Ascending aorta (tissue), 2 donors: ENCODE results near the gene INO80E. TPM values are rescaled to one million over a fixed set of nuclear protein-coding genes. Genes with fewer than 3 reads are reported as not detected.
A peak's percentile ranks its signal among the peaks of the same experiment; 100 is the strongest.
"Not testable (repeated sequence)": the region's sequence is repeated elsewhere in the genome, so short reads cannot be mapped to it uniquely, and the experiment has no call there.

Experiments
- DNase-seq, 2 donors: peaks; one replicate each; pipeline ENCODE4 v3.0.0-alpha.2; 2019; ENCODE audit warnings: low spot score in 2 of 2
- H3K27ac ChIP-seq, 2 donors: fragments of 200-600 bp; sonication (generic); one replicate each; pipeline ENCODE4 v1.5.1; 2016 to 2017; ENCODE audit warnings: mild to moderate bottlenecking in 1 of 2
- H3K27me3 ChIP-seq: fragments of 200-600 bp; sonication (generic); one replicate; pipeline ENCODE4 v1.5.1; 2017
- H3K36me3 ChIP-seq, 2 donors: fragments of 200-600 bp; sonication (generic); one replicate each; pipeline ENCODE4 v1.5.1; 2016
- H3K4me1 ChIP-seq, 2 donors: fragments of 200-600 bp; sonication (generic); one replicate each; pipeline ENCODE4 v1.5.1; 2016 to 2017; ENCODE audit warnings: mild to moderate bottlenecking in 1 of 2
- H3K4me3 ChIP-seq, 2 donors: fragments of 200-600 bp; sonication (generic); one replicate each; pipeline ENCODE4 v1.5.1; 2016 to 2017; ENCODE audit warnings: mild to moderate bottlenecking in 1 of 2
- H3K9me3 ChIP-seq, 2 donors: fragments of 200-600 bp; sonication (generic); one replicate each; pipeline ENCODE4 v1.5.1; 2016
- intact Hi-C: fragments of 100-400 bp; cut with DNase I; formaldehyde crosslinking; loops from one replicate; pipeline ENCODE4 v1.15.1; 2023
- total RNA-seq: library from RNA; depleted of rRNA; stranded (reverse); fragments of >200 nt; gene quantifications from one replicate; pipeline ENCODE4 v1.1.0, GENCODE V29; 2016
- TF ChIP-seq, protein P1 (sequence below), 3 experiments: fragments of 200-600 bp in 2 of 3; fragments of 450-650 bp in 1 of 3; sonication (generic) in 2 of 3; IDR thresholded peaks; one replicate each; pipeline ENCODE4 v1.5.1; 2016 to 2019; ENCODE audit warnings: antibody characterized with exemption in 3 of 3, mild to moderate bottlenecking in 1 of 3, moderate library complexity in 1 of 3

INO80E gene
- total RNA-seq, 1 donor from 2014 or later = 44.1 TPM

DNA sequence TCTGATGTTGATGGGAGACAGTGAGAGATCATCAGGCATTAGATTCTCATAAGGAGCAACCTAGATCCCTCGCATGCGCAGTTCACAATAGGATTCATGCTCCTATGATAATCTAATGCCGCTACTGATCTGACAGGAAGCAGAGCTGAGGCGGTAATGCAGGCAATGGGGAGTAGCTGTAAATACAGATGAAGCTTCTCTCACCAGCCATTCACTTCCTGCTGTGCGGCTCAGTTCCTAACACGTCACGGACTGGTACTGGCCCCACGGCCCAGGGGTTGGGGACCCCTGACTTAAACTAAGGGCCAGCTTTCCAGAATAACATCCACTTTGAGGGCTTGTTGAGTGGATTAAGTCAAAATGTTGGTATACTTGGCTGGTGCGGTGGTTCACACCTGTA lies 36.7 kb upstream of the INO80E start:
- no peak overlapping the region for H3K27ac ChIP-seq
- H3K4me3 ChIP-seq = no peak overlapping the region
- no peaks in the 10 kb centered on the region for H3K9me3 ChIP-seq
- TF ChIP-seq, protein P1, sequence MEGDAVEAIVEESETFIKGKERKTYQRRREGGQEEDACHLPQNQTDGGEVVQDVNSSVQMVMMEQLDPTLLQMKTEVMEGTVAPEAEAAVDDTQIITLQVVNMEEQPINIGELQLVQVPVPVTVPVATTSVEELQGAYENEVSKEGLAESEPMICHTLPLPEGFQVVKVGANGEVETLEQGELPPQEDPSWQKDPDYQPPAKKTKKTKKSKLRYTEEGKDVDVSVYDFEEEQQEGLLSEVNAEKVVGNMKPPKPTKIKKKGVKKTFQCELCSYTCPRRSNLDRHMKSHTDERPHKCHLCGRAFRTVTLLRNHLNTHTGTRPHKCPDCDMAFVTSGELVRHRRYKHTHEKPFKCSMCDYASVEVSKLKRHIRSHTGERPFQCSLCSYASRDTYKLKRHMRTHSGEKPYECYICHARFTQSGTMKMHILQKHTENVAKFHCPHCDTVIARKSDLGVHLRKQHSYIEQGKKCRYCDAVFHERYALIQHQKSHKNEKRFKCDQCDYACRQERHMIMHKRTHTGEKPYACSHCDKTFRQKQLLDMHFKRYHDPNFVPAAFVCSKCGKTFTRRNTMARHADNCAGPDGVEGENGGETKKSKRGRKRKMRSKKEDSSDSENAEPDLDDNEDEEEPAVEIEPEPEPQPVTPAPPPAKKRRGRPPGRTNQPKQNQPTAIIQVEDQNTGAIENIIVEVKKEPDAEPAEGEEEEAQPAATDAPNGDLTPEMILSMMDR (IDR thresholded peaks at IDR 0.05) = no peak
- no peak for DNase-seq
- no peaks in the 10 kb centered on the region for H3K36me3 ChIP-seq
- peaks cover 0 to 5% of the 10 kb centered on the region in 2 donors for H3K4me1 ChIP-seq
- intact Hi-C loops = no loop called here
- no peaks in the 10 kb centered on the region for H3K27me3 ChIP-seq

DNA sequence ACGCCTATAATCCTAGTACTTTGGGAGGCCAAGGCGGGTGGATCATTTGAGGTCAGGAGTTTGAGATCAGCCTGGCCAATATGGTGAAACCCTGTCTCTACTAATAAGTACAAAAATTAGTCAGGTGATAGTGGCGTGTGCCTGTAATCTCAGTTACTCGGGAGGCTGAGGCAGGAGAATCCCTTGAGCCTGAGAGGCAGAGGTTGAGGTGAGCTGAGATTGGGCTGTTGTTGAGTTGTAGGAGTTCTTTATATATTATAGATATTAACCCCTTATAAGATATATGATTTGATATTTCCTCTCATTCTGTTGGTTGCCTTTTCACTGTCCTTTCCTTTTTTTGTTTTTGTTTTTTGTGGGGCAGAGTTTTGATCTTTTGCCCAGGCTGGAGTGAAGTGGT lies 36.2 kb upstream of the INO80E start:
- DNase-seq, H3K27me3 ChIP-seq, H3K36me3 ChIP-seq, H3K4me3 ChIP-seq, H3K9me3 ChIP-seq, intact Hi-C loops, H3K4me1 ChIP-seq, H3K27ac ChIP-seq: not testable (repeated sequence)

DNA sequence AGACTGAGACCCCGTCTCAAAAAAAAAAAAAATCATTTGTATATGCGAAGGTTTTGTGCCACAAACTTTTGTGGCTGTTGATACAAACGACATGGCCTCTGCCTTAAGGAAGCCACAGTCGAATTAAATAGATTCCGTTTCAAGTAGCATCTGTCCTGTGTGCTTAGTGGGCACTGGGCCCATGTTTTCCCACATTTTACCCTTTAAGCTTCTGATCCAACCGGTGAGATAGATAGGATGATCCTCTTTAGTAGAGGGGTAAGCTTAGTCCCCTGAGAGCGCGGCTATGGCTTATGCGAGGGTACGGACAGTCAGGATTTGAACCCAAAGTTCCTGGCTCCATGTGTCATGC lies 34.9 kb upstream of the INO80E start:
- peak overlapping the region; percentile 85 to 94 for H3K27ac ChIP-seq
- peaks cover 0 to 5% of the 10 kb centered on the region in 2 donors for H3K4me1 ChIP-seq
- H3K36me3 ChIP-seq = no peaks in the 10 kb centered on the region
- peak overlapping the region; percentile 71 to 75 for H3K4me3 ChIP-seq
- no peak for DNase-seq
- intact Hi-C loops = loop anchor here (1.0 kb wide), 2 partner anchors 12 to 35 kb away; partner anchors contain the start of genes KCTD13 and TAOK2
- TF ChIP-seq, protein P1 (IDR thresholded peaks at IDR 0.05) = no peak
- H3K27me3 ChIP-seq = no peaks in the 10 kb centered on the region
- H3K9me3 ChIP-seq = no peaks in the 10 kb centered on the region

DNA sequence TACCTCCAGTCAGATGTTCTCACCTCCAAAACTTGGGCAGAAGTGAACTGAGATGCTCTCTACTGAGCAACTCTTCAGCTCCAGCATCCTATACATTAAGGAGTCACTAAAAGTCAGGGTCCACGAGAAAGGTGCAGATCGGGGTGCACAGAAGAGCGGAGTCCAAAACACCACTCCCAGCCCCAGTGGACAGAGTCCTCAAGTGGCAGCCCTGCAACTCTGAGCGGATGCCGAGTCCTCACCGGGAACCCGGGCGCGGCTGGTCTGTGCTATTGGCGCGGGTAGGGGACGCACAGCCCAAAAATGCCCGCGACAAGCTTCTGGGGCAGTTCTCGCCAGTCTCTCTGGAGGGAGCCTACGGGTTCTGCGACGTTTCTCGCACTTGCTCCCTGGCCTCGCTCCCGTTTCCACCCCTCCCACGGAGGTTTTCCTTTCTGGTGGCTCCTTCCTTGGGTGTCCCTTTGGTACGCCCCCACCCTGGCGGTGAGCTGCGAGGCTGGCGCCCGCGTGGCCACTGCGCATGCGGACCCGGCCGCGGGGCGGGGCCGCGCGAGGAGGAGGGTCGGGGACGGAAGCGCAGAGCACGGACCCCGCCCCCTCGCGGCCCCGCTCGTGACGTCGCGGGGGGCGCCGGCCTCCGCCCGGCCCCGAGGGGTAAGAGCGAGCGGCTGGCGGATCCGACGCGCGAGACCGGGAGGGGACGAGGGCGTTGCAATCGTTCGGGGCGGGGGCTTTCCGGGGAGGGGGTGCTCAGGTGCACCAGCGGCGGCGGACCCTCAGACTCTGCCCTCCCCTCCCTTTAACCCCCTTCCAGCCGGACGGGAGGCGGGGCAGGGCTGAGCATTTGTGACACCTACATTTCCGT lies 34.3 kb upstream of the INO80E start, which contains the start of gene TMEM219:
TSS of gene TMEM219 (plus strand) at position 601 of the 865 bp plus-strand sequence. CDS start 1,065 bp downstream, outside the sequence.
- H3K9me3 ChIP-seq = no peaks in the 10 kb centered on the region
- DNase-seq = peak; percentile 73 to 97
- H3K4me1 ChIP-seq = peaks cover 0 to 5% of the 10 kb centered on the region in 2 donors
- H3K36me3 ChIP-seq = no peaks in the 10 kb centered on the region
- peak within 1 kb of the TSS; percentile 71 to 75 for H3K4me3 ChIP-seq
- TF ChIP-seq, protein P1 (IDR thresholded peaks at IDR 0.05) = peak; percentile 37 to 80 (median 42)
- intact Hi-C loops = loop anchor here (1.0 to 2.0 kb wide), 3 partner anchors 12 to 35 kb away; partner anchors contain the start of genes INO80E, KCTD13 and TAOK2
- no peaks in the 10 kb centered on the region for H3K27me3 ChIP-seq
- H3K27ac ChIP-seq = peak within 1 kb of the TSS; percentile 85 to 94

DNA sequence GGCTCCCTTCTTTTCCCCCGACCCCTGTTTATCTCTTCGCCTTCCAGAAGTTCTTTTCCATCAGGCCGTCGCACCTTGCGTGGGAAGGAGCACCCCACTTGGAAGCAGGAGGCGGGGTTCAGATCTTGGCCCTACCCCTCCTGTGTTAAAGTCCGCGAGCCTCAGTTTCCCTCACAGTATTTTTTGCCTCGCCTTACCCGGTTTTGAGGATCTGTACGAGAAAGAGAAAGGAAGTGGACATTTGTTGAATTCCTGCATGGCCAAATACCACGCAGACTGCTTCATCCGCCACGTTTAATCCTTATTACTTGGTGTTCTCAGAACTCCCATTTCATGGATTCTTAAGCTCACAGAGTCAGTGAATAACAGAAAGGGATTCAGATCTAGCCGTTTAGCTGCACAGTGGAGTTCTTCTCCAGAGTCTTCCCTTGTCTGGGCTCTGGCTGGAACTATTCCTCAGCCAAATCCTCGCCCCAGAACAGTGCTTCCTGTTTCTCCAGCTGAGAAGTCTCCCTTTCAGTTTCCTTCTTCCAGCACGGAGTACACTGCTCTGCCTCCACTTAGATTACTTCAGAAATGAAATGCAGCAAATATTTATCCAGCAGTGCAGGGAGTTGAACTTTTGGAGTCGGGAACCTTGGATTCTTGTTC lies 33.6 kb upstream of the INO80E start:
- Histone ChIP-seq H3K4me1 (peaks cover 0 to 5% of the 10 kb centered on the region in 2 donors), H3K27ac (peak overlapping the region; percentile 85 to 94), H3K27me3 (no peaks in the 10 kb centered on the region), H3K9me3 (no peaks in the 10 kb centered on the region), H3K4me3 (peak overlapping the region; percentile 71 to 75), H3K36me3 (peaks cover 0 to 4% of the 10 kb centered on the region in 2 donors)
- intact Hi-C loops = loop anchor here (2.0 kb wide), 1 partner anchor 34 kb away; the partner anchor contains the start of gene INO80E
- TF ChIP-seq, protein P1 (IDR thresholded peaks at IDR 0.05) = no peak
- no peak for DNase-seq
